HG03045 (cell line): ENCODE measurements around the gene SLC24A4.

Experiments
- ATAC-seq: cut with Tn5 transposase; IDR thresholded peaks from one replicate; pipeline ENCODE4 v1.9.1; 2021; ENCODE audit warnings: mild to moderate bottlenecking, moderate library complexity; ENCODE audit not compliant: unreplicated experiment

Gene SLC24A4

DNA sequence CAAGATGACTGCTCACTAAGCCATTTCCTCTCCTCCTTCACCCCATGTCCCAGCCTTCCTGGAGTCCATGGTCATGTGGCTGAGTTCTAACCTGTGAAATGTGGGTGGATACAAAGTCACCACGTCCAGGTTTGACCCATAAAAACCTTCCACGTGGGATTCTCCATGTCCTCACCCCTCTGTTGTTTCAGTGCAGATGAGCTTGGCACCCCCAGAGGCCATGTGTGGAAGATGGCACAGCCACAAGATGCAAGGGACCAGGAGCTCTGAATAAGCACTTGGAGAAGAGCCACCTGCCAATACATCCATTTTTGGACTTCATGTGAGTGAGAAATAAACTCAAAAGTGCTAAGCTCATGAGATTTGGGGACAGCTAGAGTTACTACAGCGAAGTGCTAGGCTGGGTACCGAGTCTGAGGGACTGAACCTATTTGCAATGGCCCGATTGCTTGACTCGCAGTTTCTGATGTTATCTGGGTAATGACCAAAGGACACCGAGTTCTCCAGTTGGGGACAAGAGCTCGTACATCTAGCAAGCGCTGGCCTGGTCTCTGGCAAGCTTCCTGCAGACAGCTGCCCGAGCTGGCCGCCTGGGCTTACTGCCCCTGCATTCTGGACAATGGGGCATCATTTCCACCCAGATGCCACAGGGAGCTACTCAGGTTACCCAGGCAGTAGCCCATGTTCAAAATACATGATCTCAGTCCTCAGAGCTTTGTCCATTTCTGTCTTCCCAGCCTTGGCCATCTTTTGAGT, 7.7 kb upstream of the SLC24A4 start:
- ATAC-seq = no peak

DNA sequence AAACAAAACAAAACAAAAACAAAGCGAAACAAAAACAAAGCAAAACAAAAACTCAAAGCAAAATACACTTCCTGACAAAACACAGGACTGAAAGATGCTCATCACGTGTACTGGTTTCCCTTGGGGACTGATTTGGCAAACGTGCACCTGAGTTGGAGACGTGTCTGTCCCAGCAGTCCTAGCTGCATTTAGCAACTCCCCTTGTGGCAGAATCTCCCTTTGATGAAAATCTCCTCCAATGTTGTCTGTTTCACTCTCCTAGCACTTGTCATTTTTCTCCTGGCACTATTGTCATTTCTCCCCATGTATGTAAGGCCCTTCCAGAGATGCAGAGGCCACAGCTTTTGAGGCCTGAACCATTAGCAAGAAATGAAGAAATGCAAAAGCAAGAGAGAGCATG, 6.8 kb upstream of the SLC24A4 start:
- ATAC-seq = no peak

DNA sequence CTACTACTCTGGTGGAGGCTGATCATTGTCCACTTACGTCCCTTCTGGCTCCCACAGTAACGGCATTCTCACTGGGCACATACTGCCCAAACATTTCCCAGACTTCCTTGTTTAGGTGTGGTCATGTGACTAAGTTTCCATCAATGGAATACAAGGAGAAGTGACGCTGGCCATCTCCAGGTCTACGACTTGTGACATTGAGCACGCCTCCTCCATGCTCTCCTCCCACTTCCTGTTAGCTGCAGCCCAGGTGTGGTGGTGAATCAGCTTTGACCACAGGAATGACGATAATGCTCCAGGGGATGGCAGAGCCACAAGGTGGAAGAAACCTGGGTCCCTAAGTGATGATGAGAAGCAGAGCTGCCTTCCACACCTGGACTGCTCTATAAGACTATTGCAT, 6.0 kb upstream of the SLC24A4 start:
- no peak for ATAC-seq

DNA sequence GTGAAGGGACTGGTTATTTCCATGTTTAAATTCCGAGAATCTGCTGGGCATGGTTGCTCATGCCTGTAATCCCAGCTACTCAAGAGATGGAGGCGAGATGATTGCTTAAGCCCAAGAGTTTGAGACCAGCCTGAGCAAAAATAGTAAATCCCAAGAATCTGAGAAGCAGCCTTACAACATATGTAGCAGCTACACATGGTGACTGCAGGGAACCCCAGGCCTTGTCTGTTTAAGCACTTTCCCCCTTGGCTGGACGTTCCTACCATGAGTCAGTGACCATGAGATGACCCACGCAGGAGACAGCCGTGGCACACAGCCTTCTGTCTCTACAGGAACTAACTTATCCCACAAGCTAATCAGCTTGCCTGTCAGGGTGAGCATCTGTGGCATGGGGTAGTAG, 5.5 kb upstream of the SLC24A4 start:
- ATAC-seq = no peak

DNA sequence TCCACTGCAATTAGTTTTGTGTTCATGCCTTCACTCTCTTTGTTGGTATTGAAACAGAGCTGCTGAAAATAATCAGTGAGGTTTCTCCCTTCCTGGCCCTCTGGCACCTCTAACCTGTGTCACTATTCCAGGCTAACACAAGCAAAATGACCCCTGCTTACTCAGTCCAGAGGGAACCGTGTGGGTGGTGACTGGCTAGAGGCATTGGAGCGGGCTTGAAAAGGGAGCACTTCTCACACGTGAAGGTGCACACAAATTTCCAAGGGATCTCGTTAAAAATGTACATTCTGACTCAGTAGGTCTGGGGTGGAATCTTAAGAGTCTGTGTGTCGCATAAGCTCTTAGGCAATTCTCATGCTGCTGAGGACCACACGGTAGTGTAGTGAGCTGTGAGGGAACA, 1.3 kb upstream of the SLC24A4 start:
- no peak for ATAC-seq

DNA sequence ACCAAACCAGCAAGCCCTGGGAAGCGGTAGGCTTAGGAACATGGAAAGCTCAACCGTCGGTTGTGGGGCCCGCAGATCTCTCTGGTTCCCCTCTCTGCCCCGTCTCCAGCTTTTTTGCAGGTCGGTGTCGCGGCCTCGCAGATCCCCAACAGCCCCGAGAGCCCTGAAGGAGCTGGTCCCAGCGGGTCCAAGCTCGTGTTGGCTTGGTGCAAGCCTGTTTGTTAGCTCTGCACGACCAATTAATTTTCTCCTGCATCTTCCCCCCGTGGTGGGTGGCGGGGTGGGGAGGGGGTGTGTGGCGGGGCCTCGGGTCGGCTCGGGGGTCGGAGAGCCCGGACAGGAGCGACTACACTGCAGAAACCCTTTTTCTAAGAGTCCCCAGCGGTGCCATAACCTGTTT, 449 bp upstream of the SLC24A4 start:
- ATAC-seq = no peak

DNA sequence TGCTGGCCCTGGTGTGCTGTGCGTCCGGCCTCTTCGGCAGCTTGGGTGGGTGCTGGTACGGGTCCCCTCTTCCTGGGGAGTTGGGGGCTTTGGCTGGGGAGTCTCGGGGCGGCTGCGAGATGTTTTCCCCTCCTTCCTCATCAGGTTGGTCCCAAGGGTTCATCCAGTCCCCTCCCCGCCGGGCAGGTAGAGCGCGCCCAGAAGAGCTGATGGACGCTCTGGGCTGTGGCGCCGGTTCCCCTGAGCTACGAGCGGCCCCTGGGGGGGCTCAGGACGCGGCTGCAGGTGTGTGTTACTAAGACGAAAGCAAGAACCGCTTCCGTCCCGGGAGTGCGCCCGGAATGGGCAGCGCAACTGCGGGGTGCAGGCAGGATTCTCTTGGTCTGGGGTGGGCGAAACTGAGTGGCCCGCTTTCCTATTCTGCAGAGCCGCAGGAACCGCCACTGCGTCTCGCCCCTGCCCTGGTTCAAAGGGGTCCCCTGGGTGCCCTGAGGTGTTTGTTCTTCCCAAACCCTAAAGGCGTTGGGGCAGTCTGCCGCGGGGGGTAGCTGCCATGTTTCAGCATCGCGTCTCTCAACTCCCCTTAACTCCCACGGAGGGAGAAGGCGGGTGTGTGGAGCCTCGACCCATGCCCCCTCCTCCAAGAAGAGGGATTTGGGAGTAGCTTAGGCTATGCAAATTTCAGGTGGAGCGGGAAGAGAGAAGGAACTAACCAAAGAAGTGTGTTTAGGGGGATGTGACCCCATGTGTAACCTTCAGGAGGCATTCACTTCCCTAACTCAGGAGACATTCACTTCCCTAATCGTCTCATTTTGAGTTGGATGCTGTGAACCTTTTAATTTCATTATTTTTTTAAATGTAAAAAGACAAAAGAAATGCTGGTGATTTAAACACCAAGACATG, 1.2 kb downstream of the SLC24A4 start:
- no peak for ATAC-seq

DNA sequence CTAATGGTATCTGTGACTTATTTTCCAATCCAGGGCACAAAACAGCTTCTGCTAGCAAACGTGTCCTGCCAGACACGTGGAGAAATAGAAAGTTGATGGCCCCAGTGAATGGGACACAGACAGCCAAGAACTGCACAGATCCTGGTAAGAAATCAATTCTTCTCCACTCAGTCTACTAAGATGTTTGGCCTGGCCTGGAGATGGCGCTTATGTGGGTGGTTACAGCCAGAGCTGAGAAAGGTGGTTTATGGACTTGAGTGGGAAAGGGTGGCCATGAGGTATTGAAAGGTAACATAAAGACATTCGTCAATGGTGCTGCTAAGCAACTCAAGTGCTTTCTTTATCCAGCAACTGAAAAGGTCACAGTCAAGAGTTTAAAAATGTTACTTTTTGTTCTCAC, 2.9 kb downstream of the SLC24A4 start:
- ATAC-seq = no peak

DNA sequence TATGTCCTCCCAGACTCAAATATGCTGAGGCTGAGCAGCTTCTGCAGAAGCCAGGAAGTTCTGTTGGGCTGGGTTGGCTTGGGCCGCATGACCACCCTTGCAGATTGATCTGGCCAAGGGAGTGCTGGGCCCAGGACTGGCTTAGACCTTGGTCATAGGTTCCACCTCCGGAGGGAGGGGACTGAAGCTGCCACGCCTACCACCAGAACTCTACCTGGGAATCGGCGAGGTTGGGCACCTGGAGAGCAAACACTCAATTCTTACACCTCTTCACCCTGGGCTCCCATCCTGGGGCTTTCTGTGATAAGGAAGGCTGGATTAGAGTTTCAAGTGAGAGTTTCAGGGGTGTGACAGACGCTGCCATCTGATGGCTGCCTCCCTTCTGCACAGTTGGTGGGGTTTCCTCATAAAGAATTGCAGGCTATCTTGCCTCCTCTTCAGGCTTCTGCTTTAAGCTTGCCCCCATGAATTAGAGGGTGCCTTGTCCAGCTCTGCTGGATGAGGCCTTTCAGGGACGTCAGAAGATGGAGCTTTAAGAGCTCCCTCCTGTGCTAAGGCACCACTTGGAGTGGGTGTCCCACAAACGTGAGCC, 5.8 kb downstream of the SLC24A4 start:
- ATAC-seq = no peak

DNA sequence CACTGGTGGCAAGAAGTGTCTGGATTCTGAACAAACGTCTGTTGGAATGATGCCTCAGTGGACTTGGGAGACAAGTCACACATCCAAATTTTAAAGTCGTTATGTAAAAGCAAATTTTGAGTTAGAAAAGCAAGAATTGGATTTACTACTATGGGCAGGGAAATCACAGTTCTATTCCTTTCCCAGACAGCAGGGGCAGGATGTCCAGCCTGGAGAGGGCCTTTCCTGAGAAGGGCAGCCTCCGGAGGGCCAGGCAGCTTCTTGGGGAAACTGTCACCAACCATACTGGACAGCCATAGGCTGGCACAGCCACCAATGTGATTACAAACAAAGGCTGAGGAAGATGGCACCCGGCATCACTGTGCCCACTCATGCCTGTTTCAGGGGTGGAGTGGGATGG, 11.1 kb downstream of the SLC24A4 start:
- ATAC-seq = no peak

DNA sequence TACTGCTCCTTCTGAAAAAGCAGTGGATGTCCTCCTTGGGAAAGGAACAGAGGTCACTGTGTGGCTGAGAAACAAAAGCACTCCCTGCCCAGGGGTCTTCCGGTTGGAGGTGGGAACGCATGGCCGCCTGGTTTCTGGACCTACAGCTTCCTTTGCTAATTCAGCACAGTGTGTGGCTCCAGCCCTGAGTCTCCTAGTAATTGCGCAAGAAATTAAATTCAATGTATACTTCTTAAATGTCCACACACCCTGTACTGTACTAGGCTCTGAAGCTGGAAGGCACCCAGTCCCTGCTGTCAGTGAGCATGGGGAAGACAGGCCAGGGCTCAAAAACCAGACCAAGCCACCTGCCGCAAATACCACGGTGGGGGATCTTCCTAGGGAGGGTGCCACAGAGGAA, 13.4 kb downstream of the SLC24A4 start:
- ATAC-seq = no peak

DNA sequence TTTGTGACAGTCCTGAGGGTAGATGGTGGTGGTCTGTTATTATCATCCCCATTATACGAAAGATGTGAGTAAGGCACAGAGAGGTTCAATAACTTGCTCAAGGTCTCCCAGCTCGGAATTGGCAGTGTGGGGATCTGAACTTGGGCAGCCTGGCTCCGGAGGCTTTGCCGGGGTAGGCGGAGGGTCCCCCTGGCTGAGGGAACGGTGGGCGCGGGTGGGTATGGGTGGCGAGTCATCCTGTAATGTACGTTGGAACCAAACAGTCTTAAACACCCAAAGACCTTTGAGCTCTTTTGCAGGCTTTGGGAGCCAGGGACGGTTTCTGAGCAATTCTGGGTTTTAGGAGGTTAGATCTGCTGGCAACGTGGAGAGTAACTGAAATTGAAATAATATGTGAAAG, 16.5 kb downstream of the SLC24A4 start:
- no peak for ATAC-seq

DNA sequence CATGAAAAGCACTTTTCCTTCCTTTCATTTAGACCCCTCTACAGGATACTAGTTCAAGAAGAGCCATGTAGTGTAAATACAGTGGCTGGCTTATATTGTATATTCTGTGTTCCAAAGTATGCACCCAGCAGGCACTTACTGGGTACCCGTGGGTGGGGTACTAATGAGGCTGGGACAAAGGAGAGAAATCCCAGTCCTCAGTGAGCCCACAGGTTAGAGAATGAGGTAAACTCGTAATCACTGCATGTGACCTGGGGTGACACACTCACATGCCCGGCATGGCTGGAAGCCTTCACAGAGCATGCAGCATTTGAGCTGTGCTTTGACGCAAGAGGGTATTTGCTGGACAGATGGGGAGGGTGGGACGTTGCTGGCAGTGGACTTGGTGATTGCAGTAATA, 17.1 kb downstream of the SLC24A4 start:
- ATAC-seq = no peak

DNA sequence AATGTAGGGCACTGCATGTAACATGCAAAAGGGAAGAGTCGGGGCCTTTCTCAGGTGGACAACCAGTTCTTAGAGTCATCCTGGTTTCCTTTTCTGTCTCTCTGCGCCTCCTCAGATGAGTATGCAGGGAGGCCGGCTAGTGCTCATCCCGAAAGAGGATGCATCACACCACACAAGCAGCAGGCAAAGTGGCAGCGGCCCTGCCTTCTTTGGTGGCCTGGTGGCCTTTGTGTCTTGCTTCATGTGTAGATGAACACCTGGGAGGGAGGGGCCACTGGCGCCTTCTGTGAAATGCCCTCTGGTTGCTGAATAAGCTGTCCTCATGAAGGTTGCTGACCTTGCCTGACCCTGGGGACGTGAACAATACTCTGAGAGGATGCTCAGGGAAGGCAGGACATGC, 18.0 kb downstream of the SLC24A4 start:
- ATAC-seq = no peak

DNA sequence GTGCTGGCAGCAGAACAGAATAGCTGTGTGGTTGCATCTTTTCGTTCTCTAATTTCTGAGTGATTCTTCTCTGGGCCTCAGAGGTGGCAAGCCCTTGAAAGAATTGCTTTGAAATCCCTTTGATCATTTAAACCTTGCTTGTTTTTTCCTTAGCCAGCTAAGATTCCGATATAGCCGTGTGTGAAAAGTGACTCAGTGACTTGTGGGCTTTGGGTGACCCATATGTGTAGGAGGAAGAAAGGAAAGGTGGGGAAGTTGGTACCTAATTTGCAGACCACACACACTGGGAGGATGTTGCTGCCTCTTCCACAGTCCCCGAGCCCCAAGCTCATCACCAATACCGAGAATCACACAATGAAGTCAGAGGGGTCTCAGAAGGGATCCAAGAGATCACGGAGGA, 18.8 kb downstream of the SLC24A4 start:
- no peak for ATAC-seq

DNA sequence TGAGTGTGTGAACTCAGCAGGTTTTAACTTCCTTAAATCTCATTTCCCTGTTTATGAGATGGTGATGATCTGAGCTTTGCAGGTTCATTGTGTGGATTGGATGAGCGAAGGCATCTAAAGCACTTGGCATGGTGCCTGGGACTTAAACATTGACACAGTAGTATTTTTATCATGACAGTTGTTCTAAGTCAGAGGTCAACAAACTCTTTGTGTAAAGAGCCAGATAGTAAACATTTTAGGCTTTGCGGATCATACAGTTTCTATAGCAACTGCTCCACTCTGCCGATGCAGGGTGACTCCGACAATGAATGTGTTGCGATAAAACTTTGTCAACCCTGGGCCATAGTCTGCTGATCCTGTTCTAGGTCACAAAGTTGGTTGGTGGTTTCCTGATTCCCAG, 25.2 kb downstream of the SLC24A4 start:
- ATAC-seq = no peak

DNA sequence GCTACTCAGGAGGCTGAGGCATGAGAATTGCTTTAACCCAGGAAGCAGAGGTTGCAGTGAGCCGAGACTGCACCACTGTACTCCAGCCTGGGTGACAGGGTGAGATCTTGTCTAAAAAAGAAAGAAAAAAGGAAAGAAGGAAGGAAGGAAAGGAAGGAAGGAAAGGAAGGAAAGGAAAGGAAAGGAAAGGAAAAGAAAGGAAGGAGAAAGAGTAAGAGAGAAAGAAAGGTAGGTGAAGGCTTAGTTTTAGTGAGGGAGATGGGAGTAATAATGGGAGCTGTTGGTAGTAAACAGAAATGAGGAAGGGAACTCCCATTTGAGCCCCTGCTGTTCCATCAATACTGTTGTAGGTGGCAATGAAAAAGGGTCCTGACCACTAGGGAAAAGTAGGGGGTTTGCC, 28.8 kb downstream of the SLC24A4 start:
- ATAC-seq = no peak

DNA sequence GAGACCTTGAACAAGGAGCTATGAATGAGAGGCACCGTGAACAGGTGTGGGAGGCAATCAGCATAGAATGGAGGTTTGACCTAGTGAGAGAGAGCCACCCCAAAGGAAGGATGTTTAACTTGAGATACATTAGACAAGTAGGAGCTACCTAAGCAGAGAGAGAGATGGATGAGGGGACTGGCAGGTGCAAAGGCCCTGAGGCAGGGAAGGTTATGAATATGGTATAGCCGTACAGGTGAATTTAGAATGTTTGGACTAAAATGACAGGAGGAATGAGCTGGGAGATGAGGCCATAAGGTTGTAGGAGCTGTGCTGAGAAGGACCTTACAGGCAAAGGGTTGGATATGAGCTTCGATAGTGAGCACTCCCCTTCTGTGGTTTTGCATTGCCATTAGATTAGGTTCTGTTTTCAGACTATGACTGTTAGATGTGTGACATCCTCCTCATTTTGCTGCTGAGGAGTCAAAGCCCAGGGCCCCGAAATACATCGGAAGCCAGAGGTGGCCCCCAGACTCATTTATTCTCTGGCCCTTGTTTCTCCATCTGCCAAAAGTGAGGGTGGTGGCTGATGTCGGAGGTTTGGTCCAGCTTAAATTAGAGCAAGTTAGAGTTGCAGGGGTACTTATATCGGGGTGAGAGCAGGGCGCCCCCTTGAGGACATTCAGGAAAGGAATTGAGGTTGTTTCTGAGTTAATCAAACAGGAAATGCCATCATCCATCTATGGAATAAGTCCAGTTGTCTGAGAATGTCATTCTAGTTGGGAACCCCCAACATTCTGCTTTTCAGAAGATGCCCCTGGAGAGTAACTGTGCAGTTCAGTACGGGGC, 29.4 kb downstream of the SLC24A4 start:
- no peak for ATAC-seq

DNA sequence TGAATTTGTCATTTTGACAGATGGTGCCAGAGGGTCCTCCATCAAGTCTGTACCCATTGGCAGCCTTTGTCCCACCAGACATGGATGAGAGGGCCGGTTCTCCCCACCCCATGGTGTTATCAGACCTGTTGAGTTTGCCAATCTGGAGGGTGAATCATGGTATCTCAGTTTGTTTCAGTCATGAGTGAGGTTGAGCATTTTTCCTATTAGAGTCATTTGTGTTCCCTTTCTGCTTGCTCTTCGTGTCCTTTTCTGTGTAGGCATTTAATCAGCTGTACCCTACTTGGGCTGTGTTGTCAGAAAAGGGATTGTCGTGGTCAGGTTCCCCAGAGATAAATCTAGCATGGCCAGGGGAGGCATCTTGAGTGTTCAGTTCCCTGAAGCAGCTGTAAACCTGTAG, 30.5 kb downstream of the SLC24A4 start:
- ATAC-seq = no peak

DNA sequence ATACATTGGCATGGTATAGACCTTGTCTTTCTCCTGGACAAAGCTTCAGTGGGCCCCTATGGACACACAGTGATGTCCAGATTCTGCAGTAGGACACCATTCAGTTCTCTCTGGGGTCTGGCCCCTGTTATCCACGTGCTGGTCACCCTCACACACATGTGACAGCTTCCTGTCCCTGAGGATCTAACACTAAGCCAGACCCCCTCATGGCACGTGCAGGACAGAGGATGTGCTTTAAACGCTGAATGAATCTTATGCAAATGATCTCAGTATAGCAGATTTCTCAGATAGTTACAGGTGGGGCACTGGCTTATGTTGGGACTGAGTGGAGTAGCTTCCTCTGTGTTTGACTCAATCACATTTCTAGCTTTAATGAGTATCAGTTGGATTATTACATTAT, 33.7 kb downstream of the SLC24A4 start:
- no peak for ATAC-seq
